WTC11 (cell line): Measurements from ENCODE around the gene CIART. TPM values are rescaled to one million over a fixed set of nuclear protein-coding genes. Genes with fewer than 3 reads are reported as not detected.

ENCODE experiments used
- ATAC-seq: fragments of 200-7000 bp; cut with Tn5 transposase; 2 replicates; pipeline ENCODE4 v1.10.0; 2021; ENCODE audit warnings: mild to moderate bottlenecking, moderate library complexity
- CTCF ChIA-PET: fragments of 300-600 bp; sonication (Branson Sonifier 250); formaldehyde crosslinking; loops from one replicate; lab custom pipeline; 2021; ENCODE audit warnings: antibody characterized with exemption; lab: Charles Lee
- POLR2A ChIA-PET: fragments of 350-600 bp; sonication (Branson Sonifier 250); formaldehyde crosslinking; loops from one replicate; lab custom pipeline; 2021; ENCODE audit warnings: antibody characterized with exemption; lab: Charles Lee
- DNase-seq: peaks from one replicate; pipeline ENCODE4 v3.0.0; 2021; ENCODE audit warnings: low spot score
- H3K27ac Mint-ChIP-seq: 2 replicates; pipeline ENCODE4 v1.8.0; 2021; ENCODE audit warnings: mixed read lengths
- H3K27me3 Mint-ChIP-seq: 2 replicates; pipeline ENCODE4 v1.8.0; 2021; ENCODE audit warnings: low read depth, mild to moderate bottlenecking, moderate library complexity, mixed read lengths
- H3K36me3 Mint-ChIP-seq: 2 replicates; pipeline ENCODE4 v1.8.0; 2021; ENCODE audit warnings: mixed read lengths
- H3K4me1 Mint-ChIP-seq: 2 replicates; pipeline ENCODE4 v1.8.0; 2022; ENCODE audit warnings: mixed read lengths
- H3K4me3 Mint-ChIP-seq: 2 replicates; pipeline ENCODE4 v1.8.0; 2021; ENCODE audit warnings: mild to moderate bottlenecking, moderate library complexity, mixed read lengths
- H3K9me3 Mint-ChIP-seq: 2 replicates; pipeline ENCODE4 v1.8.0; 2021; ENCODE audit warnings: mixed read lengths
- AR ChIP-seq: fragments of 250-450 bp; sonication (Bioruptor Pico); IDR thresholded peaks from 2 replicates; pipeline ENCODE4 v1.9.0; 2021; ENCODE audit warnings: mild to moderate bottlenecking
- ATF3 ChIP-seq: sonication (generic); formaldehyde crosslinking; conservative IDR thresholded peaks from 2 replicates; pipeline ENCODE4 v1.8.1; 2022; ENCODE audit warnings: mild to moderate bottlenecking, missing genetic modification reagents
- CREB1 ChIP-seq: sonication (generic); formaldehyde crosslinking; IDR thresholded peaks from 2 replicates; pipeline ENCODE4 v1.8.0; 2023; ENCODE audit warnings: mild to moderate bottlenecking, missing genetic modification reagents
- ELF4 ChIP-seq: sonication (generic); formaldehyde crosslinking; IDR thresholded peaks from 2 replicates; pipeline ENCODE4 v1.8.1; 2022; ENCODE audit warnings: low read depth, mild to moderate bottlenecking, moderate library complexity, missing genetic modification reagents
- ESRRA ChIP-seq: sonication (generic); formaldehyde crosslinking; IDR thresholded peaks from 2 replicates; pipeline ENCODE4 v1.8.1; 2022; ENCODE audit warnings: mild to moderate bottlenecking, missing genetic modification reagents, borderline replicate concordance
- FOXP1 ChIP-seq: sonication (generic); formaldehyde crosslinking; IDR thresholded peaks from 2 replicates; pipeline ENCODE4 v1.8.0; 2022; ENCODE audit warnings: missing genetic modification reagents, mild to moderate bottlenecking, moderate library complexity, borderline replicate concordance
- KAT7 ChIP-seq: sonication (generic); formaldehyde crosslinking; IDR thresholded peaks from 2 replicates; pipeline ENCODE4 v1.8.1; 2023; ENCODE audit warnings: missing genetic modification reagents, mild to moderate bottlenecking, borderline replicate concordance
- MAX ChIP-seq: sonication (generic); formaldehyde crosslinking; IDR thresholded peaks from 2 replicates; pipeline ENCODE4 v1.8.0; 2022; ENCODE audit warnings: mild to moderate bottlenecking, missing genetic modification reagents
- NR3C1 ChIP-seq: sonication (generic); formaldehyde crosslinking; conservative IDR thresholded peaks from 2 replicates; pipeline ENCODE4 v1.8.1; 2023; ENCODE audit warnings: low read depth, mild to moderate bottlenecking, missing genetic modification reagents
- SMAD3 ChIP-seq: sonication (generic); formaldehyde crosslinking; IDR thresholded peaks from 2 replicates; pipeline ENCODE4 v1.8.0; 2022; ENCODE audit warnings: missing genetic modification reagents, mild to moderate bottlenecking, borderline replicate concordance
- TCF7 ChIP-seq: sonication (generic); formaldehyde crosslinking; IDR thresholded peaks from 2 replicates; pipeline ENCODE4 v1.8.0; 2022; ENCODE audit warnings: mild to moderate bottlenecking, low read depth, missing genetic modification reagents, moderate library complexity
- TEAD4 ChIP-seq: sonication (generic); formaldehyde crosslinking; IDR thresholded peaks from 2 replicates; pipeline ENCODE4 v1.8.0; 2022; ENCODE audit warnings: mild to moderate bottlenecking, missing genetic modification reagents
- ZMAT4 ChIP-seq: fragments of 250-450 bp; sonication (Bioruptor Pico); IDR thresholded peaks from 2 replicates; pipeline ENCODE4 v1.9.0; 2021; ENCODE audit warnings: mild to moderate bottlenecking
- ZNF121 ChIP-seq: sonication (generic); formaldehyde crosslinking; IDR thresholded peaks from 2 replicates; pipeline ENCODE4 v1.8.0; 2023; ENCODE audit warnings: missing genetic modification reagents
- ZNF138 ChIP-seq: sonication (generic); formaldehyde crosslinking; conservative IDR thresholded peaks from 2 replicates; pipeline ENCODE4 v1.8.1; 2022; ENCODE audit warnings: mild to moderate bottlenecking, moderate library complexity, missing genetic modification reagents
- ZNF532 ChIP-seq: fragments of 250-450 bp; sonication (Bioruptor Pico); IDR thresholded peaks from 2 replicates; pipeline ENCODE4 v1.9.0; 2021; ENCODE audit warnings: mild to moderate bottlenecking, borderline replicate concordance
- ZSCAN18 ChIP-seq: fragments of 250-450 bp; sonication (Bioruptor Pico); IDR thresholded peaks from 2 replicates; pipeline ENCODE4 v2.1.2; 2022; ENCODE audit warnings: mild to moderate bottlenecking, moderate library complexity
- total RNA-seq: library from RNA; stranded (reverse); gene quantifications from 3 replicates; pipeline ENCODE4 v1.2.3, GENCODE V29; 2021

Gene CIART
- total RNA-seq, 1 experiment from 2014 or later, result 7.8 TPM

GRCh38 chr1:150263549-150263948 lies 18.8 kb upstream of the CIART start:
- ATAC-seq, result no peak
- H3K9me3 Mint-ChIP-seq, result no peaks in the 10 kb centered on the region
- DNase-seq, result no peak
- no peak overlapping the region for H3K27ac Mint-ChIP-seq
- H3K4me3 Mint-ChIP-seq, result no peak overlapping the region
- H3K27me3 Mint-ChIP-seq, result no peaks in the 10 kb centered on the region
- peaks cover 51% of the 10 kb centered on the region for H3K36me3 Mint-ChIP-seq
- POLR2A ChIA-PET, result interaction anchor here (0.6 to 0.7 kb wide), 2 partner anchors 33 to 283 kb away, joined by 3 to 10 read pairs; no protein-coding TSS in a partner anchor
- peaks cover 37% of the 10 kb centered on the region for H3K4me1 Mint-ChIP-seq
- TF ChIP-seq ZMAT4 (CRISPR knock-in tag) (no peak), MAX (CRISPR knock-in tag) (no peak), ZNF138 (no peak), NR3C1 (CRISPR knock-in tag) (no peak), KAT7 (CRISPR knock-in tag) (no peak), FOXP1 (CRISPR knock-in tag) (no peak), AR (CRISPR knock-in tag) (no peak), ZNF121 (CRISPR knock-in tag) (no peak), ZSCAN18 (CRISPR knock-in tag) (no peak), CREB1 (CRISPR knock-in tag) (no peak), ZNF532 (CRISPR knock-in tag) (no peak), ATF3 (CRISPR knock-in tag) (no peak), ELF4 (CRISPR knock-in tag) (no peak)
- TF ChIP-seq, all 79 proteins: peak for 0
- CTCF ChIA-PET, result interaction anchor here (0.7 kb wide), 1 partner anchor 255 kb away, joined by 3 read pairs; no protein-coding TSS in a partner anchor

- Mint-ChIP-seq H3K36me3 (peaks cover 39% of the 10 kb centered on the region), H3K4me3 (peak overlapping the region; percentile 100), H3K27me3 (no peaks in the 10 kb centered on the region), H3K4me1 (peaks cover 39% of the 10 kb centered on the region), H3K27ac (peak overlapping the region; percentile 98), H3K9me3 (no peaks in the 10 kb centered on the region)
- ATAC-seq (no peak), DNase-seq (no peak)
- POLR2A ChIA-PET, result no interaction called here
- CTCF ChIA-PET, result no interaction called here
- TF ChIP-seq ZNF138, result no peak
- no peak for TF ChIP-seq ZNF121 (CRISPR knock-in tag)
- no peak for TF ChIP-seq FOXP1 (CRISPR knock-in tag)
- no peak for TF ChIP-seq TEAD4
- no peak for TF ChIP-seq TCF7
- no peak for TF ChIP-seq ESRRA (CRISPR knock-in tag)
- TF ChIP-seq SMAD3, result no peak
Measured at GRCh38 chr1:150267896-150268295, 14.5 kb upstream of the CIART start.
